Measurements from ENCODE around the gene STARD5. TPM values are rescaled to one million over a fixed set of nuclear protein-coding genes. Genes with fewer than 3 reads are reported as not detected.
"Not testable (repeated sequence)": the region's sequence is repeated elsewhere in the genome, so short reads cannot be mapped to it uniquely, and the experiment has no call there.

STARD5 gene
- total RNA-seq, 1 experiment from 2014 or later, result 3.4 TPM

- no peak for TF ChIP-seq CTCF (IDR thresholded peaks at IDR 0.05; ENCODE audit: unreplicated experiment)
- Mint-ChIP-seq H3K9me3 (ENCODE audit: unreplicated experiment) (no peaks in the 10 kb centered on the region), H3K4me3 (ENCODE audit: unreplicated experiment) (no peak overlapping the region)
Measured at GRCh38 chr15:81351651-81352050, 27.7 kb upstream of the STARD5 start.

GRCh38 chr15:81349271-81349670 is 25.3 kb upstream of the STARD5 start:
- ChIA-PET POLR2A (no interaction called here), CTCF (interaction anchor here (0.7 to 1.0 kb wide), 2 partner anchors 8 to 275 kb away, joined by 3 read pairs; no protein-coding TSS in a partner anchor)
- no peak overlapping the region for H3K4me3 Mint-ChIP-seq (ENCODE audit: unreplicated experiment)
- H3K27me3 Mint-ChIP-seq (ENCODE audit: insufficient read depth, unreplicated experiment), result peaks cover 12% of the 10 kb centered on the region
- no peak for DNase-seq (ENCODE audit: unreplicated experiment)
- H3K9me3 Mint-ChIP-seq (ENCODE audit: unreplicated experiment), result no peaks in the 10 kb centered on the region
- no peak overlapping the region for H3K27ac Mint-ChIP-seq (ENCODE audit: low read depth, unreplicated experiment)
- no TSS peak for BruUV-seq (replicated peaks)
- intact Hi-C loops (cut with micrococcal nuclease), result no loop called here
- TF ChIP-seq CTCF (IDR thresholded peaks at IDR 0.05; ENCODE audit: unreplicated experiment), result no peak
- H3K36me3 Mint-ChIP-seq (ENCODE audit: insufficient read depth, unreplicated experiment), result no peaks in the 10 kb centered on the region
- peaks cover 6% of the 10 kb centered on the region for H3K4me1 Mint-ChIP-seq (ENCODE audit: insufficient read depth, unreplicated experiment)

More at GRCh38 chr15:81351651-81352050, 27.7 kb upstream of the STARD5 start:
- ChIA-PET CTCF (no interaction called here), POLR2A (interaction anchor here (0.9 kb wide), 1 partner anchor 10 kb away, joined by 3 read pairs; no protein-coding TSS in a partner anchor)
- BruUV-seq (replicated peaks), result no TSS peak
- H3K27me3 Mint-ChIP-seq (ENCODE audit: insufficient read depth, unreplicated experiment), result peaks cover 12% of the 10 kb centered on the region
- H3K36me3 Mint-ChIP-seq (ENCODE audit: insufficient read depth, unreplicated experiment), result no peaks in the 10 kb centered on the region
- intact Hi-C loops (cut with micrococcal nuclease), result no loop called here
- DNase-seq (ENCODE audit: unreplicated experiment), result no peak
- H3K27ac Mint-ChIP-seq (ENCODE audit: low read depth, unreplicated experiment), result no peak overlapping the region
- peaks cover 6% of the 10 kb centered on the region for H3K4me1 Mint-ChIP-seq (ENCODE audit: insufficient read depth, unreplicated experiment)

- H3K4me1 Mint-ChIP-seq (ENCODE audit: insufficient read depth, unreplicated experiment); POLR2A ChIA-PET; H3K9me3 Mint-ChIP-seq (ENCODE audit: unreplicated experiment); H3K4me3 Mint-ChIP-seq (ENCODE audit: unreplicated experiment); BruUV-seq (replicated peaks); intact Hi-C loops (cut with micrococcal nuclease); H3K27ac Mint-ChIP-seq (ENCODE audit: low read depth, unreplicated experiment); DNase-seq (ENCODE audit: unreplicated experiment); H3K36me3 Mint-ChIP-seq (ENCODE audit: insufficient read depth, unreplicated experiment): not testable (repeated sequence)
- CTCF ChIA-PET, result interaction anchor here (0.6 to 1.0 kb wide), 2 partner anchors 9 to 85 kb away, joined by 3 read pairs; no protein-coding TSS in a partner anchor
- peaks cover 12% of the 10 kb centered on the region for H3K27me3 Mint-ChIP-seq (ENCODE audit: insufficient read depth, unreplicated experiment)
Measured at GRCh38 chr15:81348691-81349090, 24.8 kb upstream of the STARD5 start.

- Mint-ChIP-seq H3K27ac (ENCODE audit: low read depth, unreplicated experiment) (no peak overlapping the region), H3K4me1 (ENCODE audit: insufficient read depth, unreplicated experiment) (peaks cover 6% of the 10 kb centered on the region), H3K27me3 (ENCODE audit: insufficient read depth, unreplicated experiment) (peaks cover 12% of the 10 kb centered on the region), H3K9me3 (ENCODE audit: unreplicated experiment) (no peaks in the 10 kb centered on the region), H3K36me3 (ENCODE audit: insufficient read depth, unreplicated experiment) (no peaks in the 10 kb centered on the region), H3K4me3 (ENCODE audit: unreplicated experiment) (no peak overlapping the region)
- TF ChIP-seq CTCF (IDR thresholded peaks at IDR 0.05; ENCODE audit: unreplicated experiment), result no peak
- CTCF ChIA-PET, result no interaction called here
- intact Hi-C loops (cut with micrococcal nuclease), result no loop called here
- BruUV-seq (replicated peaks), result no TSS peak
- POLR2A ChIA-PET, result no interaction called here
- no peak for DNase-seq (ENCODE audit: unreplicated experiment)
Measured at GRCh38 chr15:81347910-81348309, 24.0 kb upstream of the STARD5 start.

GRCh38 chr15:81346611-81347010 is 22.7 kb upstream of the STARD5 start:
- H3K27ac Mint-ChIP-seq (ENCODE audit: low read depth, unreplicated experiment), result no peak overlapping the region
- DNase-seq (ENCODE audit: unreplicated experiment), result no peak
- H3K27me3 Mint-ChIP-seq (ENCODE audit: insufficient read depth, unreplicated experiment), result peaks cover 12% of the 10 kb centered on the region
- H3K4me3 Mint-ChIP-seq (ENCODE audit: unreplicated experiment), result no peak overlapping the region
- H3K36me3 Mint-ChIP-seq (ENCODE audit: insufficient read depth, unreplicated experiment), result no peaks in the 10 kb centered on the region
- TF ChIP-seq CTCF (IDR thresholded peaks at IDR 0.05; ENCODE audit: unreplicated experiment), result no peak
- BruUV-seq (replicated peaks), result no TSS peak
- intact Hi-C loops (cut with micrococcal nuclease), result no loop called here
- POLR2A ChIA-PET, result no interaction called here
- peaks cover 6% of the 10 kb centered on the region for H3K4me1 Mint-ChIP-seq (ENCODE audit: insufficient read depth, unreplicated experiment)
- CTCF ChIA-PET, result no interaction called here
- no peaks in the 10 kb centered on the region for H3K9me3 Mint-ChIP-seq (ENCODE audit: unreplicated experiment)
